HG03280 (cell line): Measurements from ENCODE around the gene PDE4C.

Experiments used
- ATAC-seq: cut with Tn5 transposase; IDR thresholded peaks from one replicate; pipeline ENCODE4 v1.9.1; 2021; ENCODE audit warnings: mild to moderate bottlenecking, moderate library complexity; ENCODE audit not compliant: unreplicated experiment

PDE4C gene

GRCh38 chr19:18254546-18255503 is 28.6 kb upstream of the PDE4C start:
- ATAC-seq, result no peak

GRCh38 chr19:18253716-18254115 is 27.5 kb upstream of the PDE4C start:
- no peak for ATAC-seq

- no peak for ATAC-seq
Measured at GRCh38 chr19:18253130-18253529, 26.9 kb upstream of the PDE4C start.

- no peak for ATAC-seq
Measured at GRCh38 chr19:18252370-18252717, 26.1 kb upstream of the PDE4C start.

- ATAC-seq, result no peak
Measured at GRCh38 chr19:18251587-18252369, 25.5 kb upstream of the PDE4C start.

- no peak for ATAC-seq
Measured at GRCh38 chr19:18249834-18250233, 23.6 kb upstream of the PDE4C start.

GRCh38 chr19:18245297-18245696 is 19.1 kb upstream of the PDE4C start:
- ATAC-seq, result no peak

GRCh38 chr19:18239303-18239702 is 13.1 kb upstream of the PDE4C start:
- ATAC-seq, result no peak

- no peak for ATAC-seq
Measured at GRCh38 chr19:18234194-18234593, 8.0 kb upstream of the PDE4C start.

GRCh38 chr19:18233224-18233825 is 7.1 kb upstream of the PDE4C start:
- no peak for ATAC-seq

GRCh38 chr19:18232540-18233223 is 6.4 kb upstream of the PDE4C start:
- ATAC-seq, result no peak

- no peak for ATAC-seq
Measured at GRCh38 chr19:18231775-18232174, 5.5 kb upstream of the PDE4C start.

GRCh38 chr19:18230941-18231734 is 4.9 kb upstream of the PDE4C start:
- no peak for ATAC-seq

GRCh38 chr19:18229915-18230314 is 3.7 kb upstream of the PDE4C start:
- ATAC-seq, result no peak

GRCh38 chr19:18229474-18229873 is 3.2 kb upstream of the PDE4C start:
- no peak for ATAC-seq

GRCh38 chr19:18227781-18228271 is 1.6 kb upstream of the PDE4C start:
- ATAC-seq, result no peak

GRCh38 chr19:18226956-18227780 is 930 bp upstream of the PDE4C start:
- no peak for ATAC-seq

- ATAC-seq, result no peak
Measured at GRCh38 chr19:18225355-18225701, 910 bp downstream of the PDE4C start.
